Measurements from ENCODE around the gene NXF1.

Gene NXF1

GRCh38 chr11:62817129-62817528, 11.9 kb upstream of the NXF1 start:
- TF ChIP-seq ZBTB20 (tag by site-specific recombination; IDR thresholded peaks at IDR 0.05) (no peak), ZNF23 (tag by site-specific recombination; IDR thresholded peaks at IDR 0.05; ENCODE audit: borderline replicate concordance) (no peak)
- ChIA-PET POLR2A (interaction anchor here (1.2 to 3.2 kb wide), 3 partner anchors 12 to 24 kb away, joined by 4 to 11 read pairs (median 9); partner anchors contain the start of genes NXF1, STX5 and TEX54), CTCF (interaction anchor here (1.0 to 1.8 kb wide), 2 partner anchors 13 to 31 kb away, joined by 5 read pairs; no protein-coding TSS in a partner anchor)
- no peak overlapping the region for H3K27ac ChIP-seq (ENCODE audit: extremely low read depth, low read depth, low read length)
- H3K4me3 ChIP-seq (ENCODE audit: low read depth, low read length) = no peak overlapping the region
- no peaks in the 10 kb centered on the region for H3K9me3 ChIP-seq (ENCODE audit: control insufficient read depth, insufficient read depth, low read depth, low read length)
- H3K4me1 ChIP-seq (ENCODE audit: control insufficient read depth, insufficient read depth, low read length) = no peaks in the 10 kb centered on the region
- peaks cover 25 to 56% of the 10 kb centered on the region in 2 experiments; a peak in 2 of 3 replicates for H3K36me3 ChIP-seq (ENCODE audit: control insufficient read depth in 2 of 2, insufficient read depth in 1 of 2, low read length in 2 of 2)

DNA sequence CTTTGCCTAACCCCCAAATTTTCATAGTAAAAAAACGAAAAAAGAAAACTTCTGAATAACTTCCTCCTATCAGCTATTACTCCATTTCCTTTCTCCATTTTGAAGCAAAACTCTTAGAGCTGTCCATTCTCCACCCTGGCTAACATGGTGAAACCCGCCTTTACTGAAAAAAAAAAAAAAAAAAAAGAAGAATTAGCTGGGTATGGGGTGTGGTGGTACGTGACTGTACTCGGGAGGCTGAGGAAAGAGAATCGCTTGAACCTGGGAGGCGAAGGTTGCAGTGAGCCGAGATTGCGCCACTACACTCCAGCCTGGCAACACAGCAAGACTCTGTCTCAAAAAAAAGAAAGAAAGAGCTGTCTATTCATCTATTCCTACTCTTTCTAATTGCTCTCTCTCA, 11.3 kb upstream of the NXF1 start:
- CTCF ChIA-PET = interaction anchor here (0.9 to 1.8 kb wide), 4 partner anchors 13 to 159 kb away, joined by 4 to 5 read pairs (median 4); partner anchors contain the start of gene TEX54
- POLR2A ChIA-PET = interaction anchor here (1.2 to 3.2 kb wide), 3 partner anchors 11 to 25 kb away, joined by 4 to 11 read pairs (median 9); partner anchors contain the start of genes NXF1, STX5 and TEX54
- Histone ChIP-seq H3K27ac (ENCODE audit: extremely low read depth, low read depth, low read length) (no peak overlapping the region), H3K4me1 (ENCODE audit: control insufficient read depth, insufficient read depth, low read length) (no peaks in the 10 kb centered on the region), H3K4me3 (ENCODE audit: low read depth, low read length) (no peak overlapping the region), H3K36me3 (ENCODE audit: control insufficient read depth in 2 of 2, insufficient read depth in 1 of 2, low read length in 2 of 2) (peaks cover 25 to 54% of the 10 kb centered on the region in 2 experiments; a peak in 2 of 3 replicates), H3K9me3 (ENCODE audit: control insufficient read depth, insufficient read depth, low read depth, low read length) (no peaks in the 10 kb centered on the region)
- TF ChIP-seq ZNF701 (tag by site-specific recombination; IDR thresholded peaks at IDR 0.05) (no peak), ZNF138 (tag by site-specific recombination; IDR thresholded peaks at IDR 0.05; ENCODE audit: borderline replicate concordance) (no peak)

DNA sequence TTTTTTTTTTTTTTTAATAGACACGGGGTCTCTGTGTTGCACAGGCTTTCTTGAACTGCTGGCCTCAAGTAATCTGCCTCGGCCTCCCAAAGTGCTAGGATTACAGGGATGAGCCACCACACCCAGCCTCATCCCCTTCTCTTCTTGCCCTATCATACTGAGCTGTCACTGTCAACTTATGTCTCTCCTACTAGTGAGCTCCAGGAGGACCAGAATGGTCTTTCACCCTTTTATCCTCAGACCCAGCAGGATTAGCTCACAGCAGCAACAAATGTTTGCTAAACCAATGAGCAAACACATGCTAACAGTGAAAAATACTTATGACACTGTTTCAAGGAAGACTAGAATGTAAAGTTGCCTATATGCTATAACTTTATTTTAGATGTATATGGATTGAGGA, 6.4 kb upstream of the NXF1 start:
- TF ChIP-seq KLF10 (tag by site-specific recombination; IDR thresholded peaks at IDR 0.05) (no peak), OSR2 (tag by site-specific recombination; IDR thresholded peaks at IDR 0.05) (no peak), ZNF433 (tag by site-specific recombination; IDR thresholded peaks at IDR 0.05; ENCODE audit: low read depth) (no peak), ZNF621 (tag by site-specific recombination; IDR thresholded peaks at IDR 0.05) (no peak), PRDM1 (tag by site-specific recombination; IDR thresholded peaks at IDR 0.05) (no peak)
- TF ChIP-seq, protein P1, sequence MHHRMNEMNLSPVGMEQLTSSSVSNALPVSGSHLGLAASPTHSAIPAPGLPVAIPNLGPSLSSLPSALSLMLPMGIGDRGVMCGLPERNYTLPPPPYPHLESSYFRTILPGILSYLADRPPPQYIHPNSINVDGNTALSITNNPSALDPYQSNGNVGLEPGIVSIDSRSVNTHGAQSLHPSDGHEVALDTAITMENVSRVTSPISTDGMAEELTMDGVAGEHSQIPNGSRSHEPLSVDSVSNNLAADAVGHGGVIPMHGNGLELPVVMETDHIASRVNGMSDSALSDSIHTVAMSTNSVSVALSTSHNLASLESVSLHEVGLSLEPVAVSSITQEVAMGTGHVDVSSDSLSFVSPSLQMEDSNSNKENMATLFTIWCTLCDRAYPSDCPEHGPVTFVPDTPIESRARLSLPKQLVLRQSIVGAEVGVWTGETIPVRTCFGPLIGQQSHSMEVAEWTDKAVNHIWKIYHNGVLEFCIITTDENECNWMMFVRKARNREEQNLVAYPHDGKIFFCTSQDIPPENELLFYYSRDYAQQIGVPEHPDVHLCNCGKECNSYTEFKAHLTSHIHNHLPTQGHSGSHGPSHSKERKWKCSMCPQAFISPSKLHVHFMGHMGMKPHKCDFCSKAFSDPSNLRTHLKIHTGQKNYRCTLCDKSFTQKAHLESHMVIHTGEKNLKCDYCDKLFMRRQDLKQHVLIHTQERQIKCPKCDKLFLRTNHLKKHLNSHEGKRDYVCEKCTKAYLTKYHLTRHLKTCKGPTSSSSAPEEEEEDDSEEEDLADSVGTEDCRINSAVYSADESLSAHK (tag by site-specific recombination; IDR thresholded peaks at IDR 0.05) = no peak
- H3K36me3 ChIP-seq (ENCODE audit: control insufficient read depth in 2 of 2, insufficient read depth in 1 of 2, low read length in 2 of 2) = peaks cover 10 to 26% of the 10 kb centered on the region in 2 experiments; a peak in 2 of 3 replicates

GRCh38 chr11:62810748-62811147, 5.5 kb upstream of the NXF1 start:
- Histone ChIP-seq H3K4me3 (ENCODE audit: low read depth, low read length) (no peak overlapping the region), H3K36me3 (ENCODE audit: control insufficient read depth in 2 of 2, insufficient read depth in 1 of 2, low read length in 2 of 2) (peaks cover 3 to 20% of the 10 kb centered on the region in 2 experiments; a peak in 2 of 3 replicates), H3K27ac (ENCODE audit: extremely low read depth, low read depth, low read length) (no peak overlapping the region), H3K9me3 (ENCODE audit: control insufficient read depth, insufficient read depth, low read depth, low read length) (no peaks in the 10 kb centered on the region), H3K4me1 (ENCODE audit: control insufficient read depth, insufficient read depth, low read length) (no peaks in the 10 kb centered on the region)
- TF ChIP-seq ZNF544 (tag by site-specific recombination; IDR thresholded peaks at IDR 0.05) = no peak
- no peak for TF ChIP-seq ZNF10 (tag by site-specific recombination; IDR thresholded peaks at IDR 0.05)
- no peak for TF ChIP-seq ZNF24 (tag by site-specific recombination; IDR thresholded peaks at IDR 0.05)
- ChIA-PET POLR2A (interaction anchor here (1.2 kb wide), 1 partner anchor 24 kb away, joined by 3 read pairs; no protein-coding TSS in a partner anchor), CTCF (no interaction called here)

More for the DNA sequence above, 6.4 kb upstream of the NXF1 start:
- no peaks in the 10 kb centered on the region for H3K9me3 ChIP-seq (ENCODE audit: control insufficient read depth, insufficient read depth, low read depth, low read length)
- no peaks in the 10 kb centered on the region for H3K4me1 ChIP-seq (ENCODE audit: control insufficient read depth, insufficient read depth, low read length)
- H3K27ac ChIP-seq (ENCODE audit: extremely low read depth, low read depth, low read length) = no peak overlapping the region
- CTCF ChIA-PET = interaction anchor here (0.6 to 0.8 kb wide), 5 partner anchors 21 to 1051 kb away, joined by 3 to 5 read pairs (median 4); no protein-coding TSS in a partner anchor
- H3K4me3 ChIP-seq (ENCODE audit: low read depth, low read length) = no peak overlapping the region
- POLR2A ChIA-PET = interaction anchor here (0.6 to 2.9 kb wide), 6 partner anchors 10 to 30 kb away, joined by 3 to 14 read pairs (median 4); partner anchors contain the start of genes STX5, TEX54 and TMEM179B

Data from HEK293 (cell line).